ENCODE measurements around the gene BTBD18. TPM values are rescaled to one million over a fixed set of nuclear protein-coding genes. Genes with fewer than 3 reads are reported as not detected.

Gene BTBD18
- total and polyA plus RNA-seq, 2 of the 13 experiments (the other 11 are each of a cell fraction or from before 2014, with no cell fraction given): not detected

DNA sequence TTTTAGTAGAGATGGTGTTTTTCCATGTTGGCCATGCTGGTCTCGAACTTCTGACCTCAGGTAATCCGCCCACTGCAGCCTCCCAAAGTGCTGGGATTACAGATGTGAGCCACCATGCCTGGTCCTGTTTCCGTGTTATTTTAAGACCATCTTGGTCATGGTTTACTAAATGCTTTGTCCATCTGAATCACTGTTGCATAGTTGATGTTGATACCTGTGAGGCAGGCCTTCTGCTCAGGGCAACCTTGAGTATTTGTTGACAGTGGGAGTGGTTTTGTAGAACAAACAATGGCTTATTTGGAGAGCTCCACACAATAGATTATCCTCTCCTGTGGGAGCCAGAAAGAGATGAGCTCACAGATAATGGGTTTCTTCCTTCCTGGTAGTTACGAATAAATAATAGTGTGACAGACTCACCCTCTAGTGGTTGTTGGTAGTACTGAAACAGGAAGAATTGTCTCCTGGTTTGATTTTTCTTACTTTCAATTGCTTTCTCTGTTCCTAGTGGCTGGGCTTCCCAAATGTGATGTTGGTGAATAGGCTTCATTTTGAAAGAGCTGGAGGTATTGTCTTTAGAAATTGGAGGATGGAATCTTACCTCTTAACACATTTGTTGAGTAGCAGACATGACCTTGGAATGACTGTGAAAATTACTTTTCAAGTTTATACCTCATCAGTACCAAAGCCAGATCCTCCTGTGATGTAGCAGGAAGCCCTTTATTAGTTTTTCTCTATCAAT lies 49.0 kb upstream of the BTBD18 start (continued):
- TF ChIP-seq, protein P1, sequence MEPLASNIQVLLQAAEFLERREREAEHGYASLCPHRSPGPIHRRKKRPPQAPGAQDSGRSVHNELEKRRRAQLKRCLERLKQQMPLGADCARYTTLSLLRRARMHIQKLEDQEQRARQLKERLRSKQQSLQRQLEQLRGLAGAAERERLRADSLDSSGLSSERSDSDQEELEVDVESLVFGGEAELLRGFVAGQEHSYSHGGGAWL (CRISPR knock-in tag; IDR thresholded peaks at IDR 0.05): no peak
- TF ChIP-seq, protein P2, sequence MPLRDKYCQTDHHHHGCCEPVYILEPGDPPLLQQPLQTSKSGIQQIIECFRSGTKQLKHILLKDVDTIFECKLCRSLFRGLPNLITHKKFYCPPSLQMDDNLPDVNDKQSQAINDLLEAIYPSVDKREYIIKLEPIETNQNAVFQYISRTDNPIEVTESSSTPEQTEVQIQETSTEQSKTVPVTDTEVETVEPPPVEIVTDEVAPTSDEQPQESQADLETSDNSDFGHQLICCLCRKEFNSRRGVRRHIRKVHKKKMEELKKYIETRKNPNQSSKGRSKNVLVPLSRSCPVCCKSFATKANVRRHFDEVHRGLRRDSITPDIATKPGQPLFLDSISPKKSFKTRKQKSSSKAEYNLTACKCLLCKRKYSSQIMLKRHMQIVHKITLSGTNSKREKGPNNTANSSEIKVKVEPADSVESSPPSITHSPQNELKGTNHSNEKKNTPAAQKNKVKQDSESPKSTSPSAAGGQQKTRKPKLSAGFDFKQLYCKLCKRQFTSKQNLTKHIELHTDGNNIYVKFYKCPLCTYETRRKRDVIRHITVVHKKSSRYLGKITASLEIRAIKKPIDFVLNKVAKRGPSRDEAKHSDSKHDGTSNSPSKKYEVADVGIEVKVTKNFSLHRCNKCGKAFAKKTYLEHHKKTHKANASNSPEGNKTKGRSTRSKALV (CRISPR knock-in tag; IDR thresholded peaks at IDR 0.05): 0 out of 2 replicates have a peak, but pooled peaks have one; percentile 38
- peak; percentile 71 for TF ChIP-seq SALL1 (CRISPR knock-in tag; IDR thresholded peaks at IDR 0.05)
- no peak for TF ChIP-seq ZNF33A (CRISPR knock-in tag; IDR thresholded peaks at IDR 0.05; ENCODE audit: borderline replicate concordance)
- no peak for TF ChIP-seq ZNF549 (CRISPR knock-in tag; IDR thresholded peaks at IDR 0.05)
- no peak for TF ChIP-seq RORA (CRISPR knock-in tag; IDR thresholded peaks at IDR 0.05)
- TF ChIP-seq, protein P3, sequence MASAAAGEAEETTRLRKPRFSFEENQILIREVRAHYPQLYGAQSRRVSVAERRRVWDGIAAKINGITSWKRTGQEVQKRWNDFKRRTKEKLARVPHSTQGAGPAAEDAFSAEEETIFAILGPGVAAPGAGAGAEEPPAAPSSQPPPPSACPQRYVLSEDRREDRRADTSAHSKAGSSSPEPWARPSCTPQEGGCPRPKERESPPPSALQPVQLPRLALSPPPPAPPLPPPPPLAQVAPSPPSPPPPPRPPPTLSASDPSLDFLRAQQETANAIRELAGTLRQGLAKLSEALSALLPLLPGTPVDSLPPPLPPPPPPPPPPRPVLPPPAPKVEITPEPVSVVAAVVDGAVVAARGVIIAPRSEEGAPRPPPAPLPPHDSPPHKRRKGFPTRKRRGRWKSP (CRISPR knock-in tag; IDR thresholded peaks at IDR 0.05): no peak; the same call in 1 of the 2 replicates
- no peak for TF ChIP-seq SIN3A (IDR thresholded peaks at IDR 0.05; ENCODE audit: borderline replicate concordance, low read depth, low read length)
- no peak for TF ChIP-seq CAMTA2 (CRISPR knock-in tag; IDR thresholded peaks at IDR 0.05; ENCODE audit: borderline replicate concordance)
- TF ChIP-seq, protein P4, sequence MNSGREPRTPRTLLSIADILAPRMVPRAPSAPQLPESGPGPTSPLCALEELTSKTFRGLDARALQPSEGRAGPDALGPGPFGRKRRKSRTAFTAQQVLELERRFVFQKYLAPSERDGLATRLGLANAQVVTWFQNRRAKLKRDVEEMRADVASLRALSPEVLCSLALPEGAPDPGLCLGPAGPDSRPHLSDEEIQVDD (CRISPR knock-in tag; IDR thresholded peaks at IDR 0.05; ENCODE audit: borderline replicate concordance): no peak
- no peak for TF ChIP-seq HNF4G (IDR thresholded peaks at IDR 0.05; ENCODE audit: borderline replicate concordance, low read depth, low read length)
- TF ChIP-seq HNF4G (CRISPR knock-in tag; IDR thresholded peaks at IDR 0.05; ENCODE audit: borderline replicate concordance, low read depth): no peak; the same call in 1 of the 2 replicates
- no peak for TF ChIP-seq RBAK (CRISPR knock-in tag; IDR thresholded peaks at IDR 0.05)
- TF ChIP-seq, protein P5, sequence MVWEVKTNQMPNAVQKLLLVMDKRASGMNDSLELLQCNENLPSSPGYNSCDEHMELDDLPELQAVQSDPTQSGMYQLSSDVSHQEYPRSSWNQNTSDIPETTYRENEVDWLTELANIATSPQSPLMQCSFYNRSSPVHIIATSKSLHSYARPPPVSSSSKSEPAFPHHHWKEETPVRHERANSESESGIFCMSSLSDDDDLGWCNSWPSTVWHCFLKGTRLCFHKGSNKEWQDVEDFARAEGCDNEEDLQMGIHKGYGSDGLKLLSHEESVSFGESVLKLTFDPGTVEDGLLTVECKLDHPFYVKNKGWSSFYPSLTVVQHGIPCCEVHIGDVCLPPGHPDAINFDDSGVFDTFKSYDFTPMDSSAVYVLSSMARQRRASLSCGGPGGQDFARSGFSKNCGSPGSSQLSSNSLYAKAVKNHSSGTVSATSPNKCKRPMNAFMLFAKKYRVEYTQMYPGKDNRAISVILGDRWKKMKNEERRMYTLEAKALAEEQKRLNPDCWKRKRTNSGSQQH (CRISPR knock-in tag; IDR thresholded peaks at IDR 0.05; ENCODE audit: low read depth): peak; percentile 70; the same call in 1 of the 2 replicates
- TF ChIP-seq ZNF607 (CRISPR knock-in tag; IDR thresholded peaks at IDR 0.05; ENCODE audit: borderline replicate concordance): no peak
- TF ChIP-seq, protein P6, sequence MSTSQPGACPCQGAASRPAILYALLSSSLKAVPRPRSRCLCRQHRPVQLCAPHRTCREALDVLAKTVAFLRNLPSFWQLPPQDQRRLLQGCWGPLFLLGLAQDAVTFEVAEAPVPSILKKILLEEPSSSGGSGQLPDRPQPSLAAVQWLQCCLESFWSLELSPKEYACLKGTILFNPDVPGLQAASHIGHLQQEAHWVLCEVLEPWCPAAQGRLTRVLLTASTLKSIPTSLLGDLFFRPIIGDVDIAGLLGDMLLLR (CRISPR knock-in tag; IDR thresholded peaks at IDR 0.05): no peak
- TF ChIP-seq, protein P7, sequence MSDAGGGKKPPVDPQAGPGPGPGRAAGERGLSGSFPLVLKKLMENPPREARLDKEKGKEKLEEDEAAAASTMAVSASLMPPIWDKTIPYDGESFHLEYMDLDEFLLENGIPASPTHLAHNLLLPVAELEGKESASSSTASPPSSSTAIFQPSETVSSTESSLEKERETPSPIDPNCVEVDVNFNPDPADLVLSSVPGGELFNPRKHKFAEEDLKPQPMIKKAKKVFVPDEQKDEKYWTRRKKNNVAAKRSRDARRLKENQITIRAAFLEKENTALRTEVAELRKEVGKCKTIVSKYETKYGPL (CRISPR knock-in tag; IDR thresholded peaks at IDR 0.05): 0 out of 2 replicates have a peak, but pooled peaks have one; percentile 19
- TF ChIP-seq BCL6 (CRISPR knock-in tag; IDR thresholded peaks at IDR 0.05): peak; percentile 83
- no peak for TF ChIP-seq GZF1 (CRISPR knock-in tag; IDR thresholded peaks at IDR 0.05)

All from HepG2 (cell line).